T-helper 2 cell treated with Interferon-gamma antibody and Interleukin-4, amounts not matched to agents 100 ng/mL and 5 ng/mL, for 36 hours (primary cell): ENCODE data around the gene TRIM67. TPM values are rescaled to one million over a fixed set of nuclear protein-coding genes. Genes with fewer than 3 reads are reported as not detected.

ENCODE experiments used
- total RNA-seq: library from RNA; stranded (reverse); gene quantifications from 2 replicates; pipeline ENCODE4 v1.2.3, GENCODE V29; 2022

Gene TRIM67
- total RNA-seq, 1 donor from 2014 or later: not detected

Other genes starting within 250 kb of the TRIM67 start
- gene TTC13, start 183.2 kb upstream of the TRIM67 start, total RNA-seq: 29.1 and 30.1 TPM in 2 replicates
- 11.3 and 11.5 TPM in 2 replicates for gene ARV1, start 183.0 kb upstream of the TRIM67 start, total RNA-seq
- gene FAM89A, start 121.8 kb upstream of the TRIM67 start, total RNA-seq: 5.4 and 5.8 TPM in 2 replicates
- gene GNPAT, start 79.2 kb downstream of the TRIM67 start, total RNA-seq: 43.3 and 44.4 TPM in 2 replicates
- 18.6 and 18.9 TPM in 2 replicates for gene EXOC8, start 175.8 kb downstream of the TRIM67 start, total RNA-seq
- gene SPRTN, start 176.2 kb downstream of the TRIM67 start, total RNA-seq: 16.4 and 16.7 TPM in 2 replicates